C4-2B (cell line): Measurements from ENCODE around the gene CCDC159.

ENCODE experiments used
- H3K27ac ChIP-seq: fragments of 450-650 bp; 2 replicates; pipeline ENCODE4 v1.5.1; 2017
- ZFX ChIP-seq: fragments of 450-650 bp; IDR thresholded peaks from 2 replicates; pipeline ENCODE4 v1.6.1; 2017
- TF ChIP-seq, protein P1 (sequence below): fragments of 450-650 bp; conservative IDR thresholded peaks from 2 replicates; pipeline ENCODE4 v1.5.1; 2017; ENCODE audit warnings: mild to moderate bottlenecking

Gene CCDC159

GRCh38 chr19:11355160-11356073 lies 9.1 kb downstream of the CCDC159 start, which contains the start of gene PLPPR2:
Gene PLPPR2 (plus strand): TSS chr19:11355432. CDS start chr19:11357674, 2,242 bp downstream.
- H3K27ac ChIP-seq = peak within 1 kb of the TSS; percentile 72
- TF ChIP-seq, protein P1, sequence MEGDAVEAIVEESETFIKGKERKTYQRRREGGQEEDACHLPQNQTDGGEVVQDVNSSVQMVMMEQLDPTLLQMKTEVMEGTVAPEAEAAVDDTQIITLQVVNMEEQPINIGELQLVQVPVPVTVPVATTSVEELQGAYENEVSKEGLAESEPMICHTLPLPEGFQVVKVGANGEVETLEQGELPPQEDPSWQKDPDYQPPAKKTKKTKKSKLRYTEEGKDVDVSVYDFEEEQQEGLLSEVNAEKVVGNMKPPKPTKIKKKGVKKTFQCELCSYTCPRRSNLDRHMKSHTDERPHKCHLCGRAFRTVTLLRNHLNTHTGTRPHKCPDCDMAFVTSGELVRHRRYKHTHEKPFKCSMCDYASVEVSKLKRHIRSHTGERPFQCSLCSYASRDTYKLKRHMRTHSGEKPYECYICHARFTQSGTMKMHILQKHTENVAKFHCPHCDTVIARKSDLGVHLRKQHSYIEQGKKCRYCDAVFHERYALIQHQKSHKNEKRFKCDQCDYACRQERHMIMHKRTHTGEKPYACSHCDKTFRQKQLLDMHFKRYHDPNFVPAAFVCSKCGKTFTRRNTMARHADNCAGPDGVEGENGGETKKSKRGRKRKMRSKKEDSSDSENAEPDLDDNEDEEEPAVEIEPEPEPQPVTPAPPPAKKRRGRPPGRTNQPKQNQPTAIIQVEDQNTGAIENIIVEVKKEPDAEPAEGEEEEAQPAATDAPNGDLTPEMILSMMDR = no peak
- TF ChIP-seq ZFX = no peak

DNA sequence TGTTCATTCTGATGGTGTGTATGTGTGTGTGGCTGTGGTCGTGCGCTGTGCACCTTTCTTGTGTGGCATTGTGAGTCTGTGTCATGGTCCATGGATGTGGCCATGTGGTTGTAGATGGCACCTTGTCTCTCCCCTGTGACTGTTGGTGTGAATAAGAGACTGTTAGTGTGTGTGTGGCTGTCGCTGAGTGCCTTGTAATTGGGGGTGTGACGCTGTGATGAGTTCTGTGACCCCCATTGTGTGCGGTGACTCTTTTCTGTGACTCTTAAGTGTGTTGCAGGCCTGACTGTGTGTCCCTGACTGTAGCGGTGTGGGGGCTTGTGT lies 9.7 kb downstream of the CCDC159 start:
- peak overlapping the region; percentile 72 for H3K27ac ChIP-seq
- TF ChIP-seq, protein P1 = no peak
- TF ChIP-seq ZFX = no peak

DNA sequence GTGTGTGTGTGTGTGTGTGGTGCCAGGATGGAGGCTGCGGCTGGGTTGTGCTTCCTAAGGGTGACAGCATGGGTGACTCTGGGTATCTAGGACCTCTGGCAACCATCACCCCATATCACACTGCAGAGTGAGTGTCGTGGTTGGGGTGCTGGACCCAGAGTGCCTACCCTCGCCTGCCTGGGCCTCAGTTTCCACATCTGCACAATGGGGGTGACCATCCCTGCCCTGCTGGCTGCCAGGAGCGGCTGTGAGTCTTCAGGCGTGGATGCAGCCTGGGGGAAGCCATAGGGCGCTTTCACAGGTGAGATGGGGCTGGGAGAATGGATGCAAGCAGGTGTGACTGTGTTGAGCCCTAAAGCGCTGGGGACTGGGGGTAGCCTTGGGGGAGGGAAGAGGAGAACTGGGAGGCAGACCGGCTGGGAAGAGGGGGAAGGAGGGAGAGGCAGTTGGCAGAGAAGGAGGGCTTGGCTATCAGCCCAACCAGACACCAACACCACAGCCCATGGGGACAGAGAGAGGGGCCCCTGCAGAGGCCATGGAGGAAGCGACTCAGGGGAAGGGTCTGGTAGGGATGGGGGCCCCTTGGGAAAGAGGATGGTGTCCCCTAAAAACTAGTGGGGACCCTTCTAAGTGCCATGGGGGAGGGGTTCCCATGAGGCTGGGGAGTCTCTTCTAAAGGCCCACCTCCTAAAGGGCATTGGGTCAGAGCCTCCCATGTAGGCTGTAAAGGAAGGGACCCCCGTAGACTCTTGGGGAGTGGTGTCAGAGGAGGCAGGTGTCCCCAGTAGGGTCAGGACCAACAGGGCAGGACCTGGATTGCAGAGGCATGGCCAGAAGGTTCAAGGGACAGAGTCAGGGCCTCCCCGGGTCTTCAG lies 10.6 kb downstream of the CCDC159 start:
- no peak overlapping the region for H3K27ac ChIP-seq
- no peak for TF ChIP-seq ZFX
- TF ChIP-seq, protein P1 = no peak

DNA sequence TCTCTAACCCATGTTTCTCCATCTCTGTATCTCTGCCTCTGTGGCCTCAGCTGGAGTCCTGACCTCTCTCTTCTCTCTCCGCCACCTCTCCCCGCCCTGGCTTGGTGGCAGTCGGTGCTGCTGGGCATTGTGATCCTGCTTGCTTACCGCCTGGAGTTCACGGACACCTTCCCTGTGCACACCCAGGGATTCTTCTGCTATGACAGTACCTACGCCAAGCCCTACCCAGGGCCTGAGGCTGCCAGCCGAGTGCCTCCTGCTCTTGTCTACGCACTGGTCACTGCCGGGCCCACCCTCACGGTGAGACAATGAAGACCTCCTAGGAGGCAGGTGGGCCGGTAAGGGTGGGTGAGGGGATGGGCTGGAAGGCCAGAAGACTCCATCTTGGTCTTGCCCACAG lies 13.1 kb downstream of the CCDC159 start:
- H3K27ac ChIP-seq = no peak overlapping the region
- TF ChIP-seq, protein P1 = no peak
- TF ChIP-seq ZFX = no peak

DNA sequence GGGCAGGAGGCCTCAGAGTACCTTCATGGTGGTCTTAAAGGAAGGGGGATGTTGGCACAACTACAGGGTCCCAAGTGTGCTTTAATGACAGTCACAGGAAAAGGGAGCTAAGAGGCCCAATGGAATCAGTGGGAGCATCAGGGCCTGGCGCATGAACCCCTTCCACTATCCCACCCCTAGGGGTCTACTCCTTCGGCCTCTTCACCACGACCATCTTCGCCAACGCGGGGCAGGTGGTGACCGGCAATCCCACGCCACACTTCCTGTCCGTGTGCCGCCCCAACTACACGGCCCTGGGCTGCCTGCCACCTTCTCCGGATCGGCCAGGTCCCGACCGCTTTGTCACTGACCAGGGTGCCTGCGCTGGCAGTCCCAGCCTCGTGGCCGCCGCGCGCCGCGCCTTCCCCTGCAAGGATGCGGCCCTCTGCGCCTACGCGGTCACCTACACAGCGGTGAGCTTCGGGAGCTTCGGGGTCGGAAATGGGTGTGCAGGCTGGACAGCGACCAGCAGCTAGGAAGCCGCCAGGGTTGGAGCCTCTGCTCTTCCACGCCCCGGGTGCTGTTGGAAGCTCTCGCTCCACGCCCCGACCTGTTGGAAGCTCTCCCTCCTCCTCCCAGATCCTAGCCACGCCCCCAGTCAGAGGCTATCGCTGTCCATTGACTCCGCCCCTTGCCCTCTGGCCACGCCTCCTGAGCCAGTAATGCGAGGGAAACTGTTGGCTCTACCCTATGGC lies 14.9 kb downstream of the CCDC159 start:
- TF ChIP-seq ZFX = no peak
- no peak overlapping the region for H3K27ac ChIP-seq

DNA sequence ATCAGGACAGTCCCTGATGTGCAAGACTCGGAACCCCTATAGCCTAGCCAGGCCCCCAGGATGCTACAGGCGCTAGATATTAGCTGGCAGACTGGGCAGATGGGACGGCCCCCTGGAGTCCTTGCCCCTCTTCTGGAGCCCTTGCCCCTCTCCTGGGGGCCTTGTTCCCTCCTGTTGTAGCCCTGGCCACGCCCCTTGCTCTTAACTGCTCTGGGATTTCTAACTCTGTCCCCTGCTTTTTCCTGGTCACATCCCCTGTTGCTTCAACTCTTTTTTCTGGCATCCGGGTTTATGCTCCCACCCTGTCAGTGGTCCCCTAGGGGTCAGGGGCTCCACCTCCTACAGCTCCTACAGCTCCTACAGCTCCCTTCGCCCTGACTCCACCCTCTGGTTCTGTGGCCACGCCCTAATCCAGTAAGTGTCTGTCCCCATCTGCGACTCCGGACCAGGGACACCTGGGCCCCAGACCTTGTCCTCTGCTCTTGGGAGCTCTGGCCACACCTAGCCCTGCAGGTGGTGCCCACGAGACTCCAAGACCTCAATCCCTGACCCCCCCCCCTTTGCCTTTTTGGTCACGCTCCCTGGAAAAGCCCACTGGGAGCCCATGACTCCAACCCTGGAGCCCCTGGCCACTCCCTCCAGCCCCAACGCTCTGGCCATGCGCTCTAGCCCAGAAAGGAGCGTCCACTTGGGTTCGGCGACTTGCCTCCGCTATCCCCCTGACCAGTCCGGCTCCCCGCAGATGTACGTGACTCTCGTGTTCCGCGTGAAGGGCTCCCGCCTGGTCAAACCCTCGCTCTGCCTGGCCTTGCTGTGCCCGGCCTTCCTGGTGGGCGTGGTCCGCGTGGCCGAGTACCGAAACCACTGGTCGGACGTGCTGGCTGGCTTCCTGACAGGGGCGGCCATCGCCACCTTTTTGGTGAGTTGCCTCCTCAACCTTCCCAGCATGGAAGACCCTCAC lies 15.7 kb downstream of the CCDC159 start:
- TF ChIP-seq, protein P1 = no peak
- TF ChIP-seq ZFX = no peak

More for the DNA sequence above, 15.7 kb downstream of the CCDC159 start:
- no peak overlapping the region for H3K27ac ChIP-seq
